Sigmoid colon (tissue), 4 donors: Measurements from ENCODE around the gene ZNF324B.

ENCODE experiments used
- EP300 ChIP-seq, 4 donors: sonication (generic); formaldehyde crosslinking; IDR thresholded peaks; one replicate each; pipeline ENCODE4 v1.6.1; 2017; ENCODE audit warnings: antibody characterized with exemption in 4 of 4
- POLR2A ChIP-seq, 2 donors: fragments of 450-650 bp; IDR thresholded peaks; one replicate each; pipeline ENCODE4 v1.6.1; 2016; ENCODE audit warnings: antibody characterized with exemption in 2 of 2, mild to moderate bottlenecking in 2 of 2, moderate library complexity in 2 of 2

DNA sequence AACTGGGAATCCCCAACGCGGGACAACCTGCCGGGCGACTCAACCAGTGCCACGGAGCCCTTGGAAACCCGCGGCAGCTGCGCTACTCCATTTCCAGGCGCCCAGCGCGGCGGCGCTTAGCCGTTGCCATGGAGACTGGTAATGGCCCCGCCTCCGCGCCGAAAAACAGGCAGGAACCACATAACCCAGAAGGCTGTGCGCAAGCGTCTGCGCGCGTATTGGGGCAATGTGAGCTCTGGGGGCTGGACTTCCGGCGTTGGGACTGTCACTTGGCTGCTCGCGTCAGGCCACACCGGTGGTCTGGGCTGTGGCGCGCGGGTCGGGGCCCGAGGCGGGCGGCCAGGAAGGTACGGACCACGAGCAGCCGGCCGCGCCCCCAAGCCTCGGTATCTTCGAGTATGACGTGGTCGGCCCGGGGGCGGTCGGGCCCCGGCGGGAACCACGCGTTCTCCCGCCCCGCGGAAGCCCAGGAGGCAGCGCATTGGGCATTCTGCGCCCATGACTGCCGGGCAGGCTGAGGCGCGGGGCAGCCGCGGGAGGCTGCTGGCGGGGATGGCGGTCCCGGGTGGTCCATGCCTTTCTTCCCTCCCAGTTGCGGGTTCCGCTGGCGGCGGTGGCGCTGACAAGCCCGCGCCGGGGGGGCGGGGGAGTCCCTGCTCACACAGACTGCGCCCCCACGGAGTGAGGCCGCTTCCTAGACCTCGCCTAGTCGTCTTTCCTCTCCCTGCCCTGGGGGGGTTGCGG is at the start of gene ZNF324B:
- TF ChIP-seq EP300 (IDR thresholded peaks at IDR 0.05) (no peak), POLR2A (IDR thresholded peaks at IDR 0.05) (peak in 1 of 2 donors; percentile 33)
